Epithelial cell of prostate (primary cell): ENCODE data around the gene DNAH3.
"Not testable (repeated sequence)": the region's sequence is repeated elsewhere in the genome, so short reads cannot be mapped to it uniquely, and the experiment has no call there.

Experiments used
- DNase-seq: peaks from one replicate; pipeline ENCODE4 v3.0.0-alpha.2; 2011; ENCODE audit warnings: low read depth, low spot score
- H3K27ac ChIP-seq: fragments of 450-650 bp; 2 replicates; pipeline ENCODE4 v1.5.1; 2017; ENCODE audit warnings: mild to moderate bottlenecking

The DNAH3 gene

DNA sequence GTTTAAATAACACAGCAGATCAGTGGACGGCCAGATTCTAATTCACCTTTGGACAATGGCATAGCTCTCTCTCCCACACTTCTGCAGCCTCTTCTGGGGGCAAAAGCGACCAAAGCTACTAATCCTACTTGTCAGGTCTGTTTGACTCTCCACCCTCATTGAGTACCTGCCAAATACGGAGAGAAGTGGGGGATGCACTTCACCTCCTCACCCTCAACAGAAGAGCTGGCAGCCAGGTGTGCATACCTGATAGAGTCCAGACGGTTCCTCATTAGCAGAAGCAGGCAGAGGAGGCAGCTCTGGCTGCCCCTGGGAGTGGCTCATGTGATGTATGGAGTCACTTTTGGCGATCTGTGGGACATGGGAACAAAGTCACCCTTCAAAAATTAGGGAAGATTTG lies 4.9 kb downstream of the DNAH3 start:
- DNase-seq, result no peak
- no peak overlapping the region for H3K27ac ChIP-seq

GRCh38 chr16:21134053-21134452 lies 16.6 kb downstream of the DNAH3 start:
- DNase-seq, result no peak
- H3K27ac ChIP-seq, result no peak overlapping the region

DNA sequence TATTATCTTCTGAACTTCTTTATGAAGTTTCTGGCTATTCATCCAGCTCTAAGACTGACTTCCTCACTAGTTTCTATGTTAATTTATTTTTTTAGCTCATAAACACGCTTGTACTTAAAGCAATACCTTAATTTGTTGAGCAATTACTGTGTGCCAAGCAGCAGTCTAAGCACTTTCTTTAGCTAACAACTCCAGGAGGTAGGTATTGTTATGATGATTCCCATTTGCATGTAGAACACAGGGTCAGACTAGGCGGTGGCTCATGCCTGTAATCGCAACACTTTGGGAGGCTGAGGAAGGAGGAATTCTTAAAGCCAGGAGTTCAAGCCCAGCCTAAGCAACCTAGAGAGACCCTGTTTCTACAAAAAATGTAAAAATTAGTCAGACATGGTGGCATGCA lies 19.8 kb downstream of the DNAH3 start:
- no peak overlapping the region for H3K27ac ChIP-seq
- DNase-seq, result no peak

GRCh38 chr16:21128991-21129390 lies 21.7 kb downstream of the DNAH3 start:
- DNase-seq, result no peak
- H3K27ac ChIP-seq, result no peak overlapping the region

GRCh38 chr16:21126518-21126917 lies 24.1 kb downstream of the DNAH3 start:
- DNase-seq, result no peak
- no peak overlapping the region for H3K27ac ChIP-seq

- no peak for DNase-seq
- no peak overlapping the region for H3K27ac ChIP-seq
Observed at GRCh38 chr16:21125191-21125590, 25.5 kb downstream of the DNAH3 start.

- H3K27ac ChIP-seq, result no peak overlapping the region
- DNase-seq, result no peak
Observed at GRCh38 chr16:21120976-21121520, 29.6 kb downstream of the DNAH3 start.

- peak; percentile 5 for DNase-seq
- H3K27ac ChIP-seq, result no peak overlapping the region
Observed at GRCh38 chr16:21117567-21117966, 33.1 kb downstream of the DNAH3 start.

DNA sequence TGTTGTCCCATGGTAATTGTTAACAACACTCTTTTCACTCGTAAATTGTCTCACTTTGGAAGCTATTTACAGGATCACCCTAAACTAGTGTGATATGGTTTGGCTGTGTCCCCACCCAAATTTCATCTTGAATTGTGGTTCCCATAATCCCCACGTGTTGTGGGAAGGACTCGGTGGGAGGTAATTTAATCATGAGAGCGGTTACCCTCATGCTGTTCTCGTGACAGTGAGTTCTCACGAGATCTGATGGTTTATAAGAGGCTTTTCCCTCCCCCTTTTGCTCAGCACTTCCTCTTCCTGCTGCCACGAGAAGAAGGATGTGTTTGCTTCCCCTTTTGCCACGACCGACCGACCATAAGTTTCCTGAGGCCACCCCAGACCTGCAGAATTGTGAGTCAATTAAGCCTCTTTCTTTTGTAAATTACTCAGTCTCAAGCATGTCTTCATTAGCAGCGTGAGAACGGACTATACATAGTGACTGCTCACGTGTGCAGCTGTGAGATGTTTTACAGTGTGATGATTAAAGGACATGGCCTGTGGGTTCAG lies 34.4 kb downstream of the DNAH3 start:
- H3K27ac ChIP-seq, result no peak overlapping the region
- no peak for DNase-seq

- not testable (repeated sequence) for DNase-seq, H3K27ac ChIP-seq
Observed at GRCh38 chr16:21115551-21115950, 35.1 kb downstream of the DNAH3 start.

GRCh38 chr16:21103941-21104860 lies 46.4 kb downstream of the DNAH3 start:
- H3K27ac ChIP-seq, result no peak overlapping the region
- DNase-seq, result no peak

- no peak overlapping the region for H3K27ac ChIP-seq
- DNase-seq, result no peak
Observed at GRCh38 chr16:21101631-21102420, 48.8 kb downstream of the DNAH3 start.

- DNase-seq, result no peak
- H3K27ac ChIP-seq, result no peak overlapping the region
Observed at GRCh38 chr16:21100447-21100846, 50.2 kb downstream of the DNAH3 start.

DNA sequence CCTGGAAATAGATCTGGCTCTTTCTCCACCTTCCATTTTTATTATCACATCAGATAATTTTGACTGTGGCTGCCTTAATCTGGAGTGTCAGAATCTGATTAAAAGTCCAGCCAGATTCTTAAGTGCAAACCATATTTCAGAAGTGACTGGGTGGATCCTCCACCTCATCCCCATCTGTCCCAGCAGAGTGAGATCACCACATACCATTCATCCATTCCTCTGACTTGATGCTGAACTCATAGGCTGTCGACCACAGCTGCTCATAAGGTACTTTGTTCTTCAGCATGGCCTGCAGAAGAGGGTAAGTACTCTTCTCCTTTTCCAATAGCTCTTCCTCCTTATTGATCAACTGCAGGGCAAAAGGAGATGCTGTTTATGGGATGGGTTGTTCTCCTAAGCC lies 53.5 kb downstream of the DNAH3 start:
- no peak for DNase-seq
- no peak overlapping the region for H3K27ac ChIP-seq

DNA sequence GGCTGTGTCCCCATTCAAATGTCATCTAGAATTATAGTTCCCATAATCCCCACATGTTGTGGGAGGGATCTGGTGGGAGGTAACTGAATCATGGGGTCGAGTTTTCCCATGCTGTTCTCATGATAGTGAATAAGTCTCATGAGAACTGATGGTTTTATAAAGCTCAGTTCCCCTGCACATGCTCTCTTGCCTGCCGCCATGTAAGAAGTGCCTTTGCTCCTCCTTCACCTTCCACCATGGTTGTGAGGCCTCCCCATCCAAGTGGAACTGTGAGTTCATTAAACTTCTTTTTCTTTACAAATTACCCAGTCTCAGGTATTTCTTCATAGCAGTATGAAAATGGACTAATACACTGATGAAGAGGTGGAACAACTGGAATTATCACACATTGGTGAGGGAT lies 55.9 kb downstream of the DNAH3 start:
- not testable (repeated sequence) for H3K27ac ChIP-seq, DNase-seq

DNA sequence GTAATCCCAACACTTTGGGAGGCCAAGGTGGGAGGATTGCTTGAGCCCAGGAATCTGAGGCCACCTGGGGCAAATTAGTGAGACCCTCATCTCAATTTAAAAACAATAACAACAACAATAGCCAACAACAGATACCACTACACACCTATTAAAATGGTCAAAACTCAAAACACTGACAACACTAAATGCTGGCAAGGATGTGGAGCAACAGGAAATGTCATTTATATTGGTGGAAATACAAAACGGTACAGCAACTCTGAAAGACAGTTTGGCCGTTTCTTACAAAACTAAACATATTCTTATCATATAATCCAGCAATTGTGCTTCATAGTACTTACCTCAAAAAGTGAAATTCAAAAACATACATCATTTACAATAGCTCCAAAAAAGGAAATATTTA lies 57.7 kb downstream of the DNAH3 start:
- no peak overlapping the region for H3K27ac ChIP-seq
- DNase-seq, result no peak

DNA sequence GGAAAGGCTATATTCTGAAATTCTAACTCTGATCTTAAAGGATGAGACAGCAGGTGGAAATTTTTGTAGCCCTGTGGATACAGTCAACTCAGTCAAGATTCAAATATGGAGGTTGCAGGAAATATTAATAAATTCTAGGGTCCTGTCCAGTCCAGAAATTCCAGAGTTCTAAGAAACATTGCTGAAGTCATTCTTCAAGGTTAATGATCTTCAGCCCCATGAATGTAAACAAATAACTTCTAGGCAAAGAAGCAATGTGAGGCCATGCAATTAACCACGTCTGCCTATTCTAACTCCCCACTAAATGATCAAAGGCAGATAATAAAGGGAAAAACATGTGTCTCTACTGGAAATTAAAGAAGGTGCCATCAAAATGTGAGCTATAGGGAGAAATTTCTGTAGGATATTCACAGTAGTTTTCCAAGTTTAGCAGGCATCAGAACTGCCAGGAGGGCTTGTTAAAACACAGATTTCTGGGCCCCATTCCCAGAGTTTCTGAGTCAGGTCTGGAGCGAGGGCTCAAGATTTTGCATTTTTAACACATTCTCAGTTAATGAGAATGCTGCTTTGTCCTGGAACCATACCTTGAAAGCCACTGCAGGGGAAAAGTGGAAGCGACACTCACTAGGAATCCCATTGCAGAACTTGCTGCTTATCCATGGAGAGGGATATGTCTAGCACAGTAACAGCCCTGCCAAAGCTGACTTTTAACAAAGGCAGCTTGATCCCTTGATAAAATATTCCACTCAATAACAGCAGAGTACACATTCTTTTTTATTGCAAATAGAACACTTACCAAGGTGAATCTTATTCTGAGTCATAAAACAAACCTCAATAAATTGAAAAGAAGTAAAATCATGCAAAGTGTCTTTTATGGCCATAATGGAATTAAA lies 61.8 kb downstream of the DNAH3 start:
- no peak overlapping the region for H3K27ac ChIP-seq
- DNase-seq, result no peak

DNA sequence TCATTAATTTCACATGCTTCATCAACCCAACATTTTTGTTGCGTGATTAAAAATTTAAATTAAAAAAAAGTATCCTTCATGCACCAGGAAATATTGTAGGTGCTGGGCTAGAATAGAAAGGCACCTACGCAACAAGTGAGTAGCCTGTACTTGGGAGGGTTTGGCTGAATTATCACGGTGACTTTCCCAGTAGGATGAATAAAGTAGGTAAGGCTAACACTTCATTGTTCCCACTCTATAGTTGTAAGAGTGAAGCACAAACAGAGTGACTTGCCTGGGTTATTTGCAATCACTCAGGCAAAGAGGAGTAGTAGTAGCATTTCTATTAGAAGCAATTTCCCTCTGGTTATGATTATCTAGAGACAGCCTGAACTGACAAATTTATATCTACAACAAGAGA lies 62.5 kb downstream of the DNAH3 start:
- no peak overlapping the region for H3K27ac ChIP-seq
- DNase-seq, result no peak

DNA sequence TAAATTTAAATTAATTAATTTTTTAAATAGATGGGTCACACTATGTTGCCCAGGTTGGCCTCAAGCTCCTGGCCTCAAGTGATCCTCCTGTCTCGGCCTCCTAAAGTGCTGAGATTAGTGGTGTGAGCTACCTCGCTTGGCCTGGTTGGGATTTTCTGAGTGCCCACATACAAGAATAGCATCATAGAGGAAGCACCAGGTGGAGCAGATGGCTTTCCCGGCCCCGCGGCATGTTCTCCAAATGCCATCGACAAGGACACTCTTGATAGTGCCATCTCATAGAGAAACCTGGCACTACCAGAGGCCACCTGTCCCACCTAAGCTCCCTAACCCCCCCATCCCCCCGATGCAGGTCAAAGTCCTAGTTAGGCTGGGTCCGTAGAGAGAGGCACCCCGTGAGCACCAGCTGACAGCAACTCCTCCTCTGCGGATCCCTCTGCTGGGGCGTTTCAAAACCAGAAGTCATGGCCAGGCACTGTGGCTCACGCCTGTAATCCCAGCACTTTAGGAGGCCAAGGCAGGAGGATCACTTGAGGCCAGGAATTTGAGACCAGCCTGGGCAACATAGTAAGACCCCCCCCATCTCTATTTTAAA lies 65.9 kb downstream of the DNAH3 start:
- no peak overlapping the region for H3K27ac ChIP-seq
- DNase-seq, result no peak
